ENCODE results near the gene C4orf17.

The C4orf17 gene

GRCh38 chr4:99573735-99574368 lies 63.0 kb downstream of the C4orf17 start:
- no peak overlapping the region for H3K4me3 ChIP-seq
- H3K27ac ChIP-seq: no peak overlapping the region
- TF ChIP-seq Cebpa-rat (IDR thresholded peaks at IDR 0.05): no peak
- H3K4me1 ChIP-seq: no peaks in the 10 kb centered on the region
- H3K9ac ChIP-seq: no peak overlapping the region
- no peaks in the 10 kb centered on the region for H3K27me3 ChIP-seq
- no peaks in the 10 kb centered on the region for H4K20me1 ChIP-seq
- H3K36me3 ChIP-seq: no peaks in the 10 kb centered on the region
- H3K4me2 ChIP-seq: no peak overlapping the region
- H3K9me3 ChIP-seq: no peaks in the 10 kb centered on the region

- Histone ChIP-seq H3K27me3 (no peaks in the 10 kb centered on the region), H4K20me1 (no peaks in the 10 kb centered on the region), H3K4me1 (no peaks in the 10 kb centered on the region), H3K9ac (no peak within 1 kb of the TSS), H3K9me3 (no peaks in the 10 kb centered on the region), H3K36me3 (no peaks in the 10 kb centered on the region), H3K27ac (no peak within 1 kb of the TSS), H3K4me2 (no peak within 1 kb of the TSS), H3K4me3 (no peak within 1 kb of the TSS)
- TF ChIP-seq Cebpa-rat (IDR thresholded peaks at IDR 0.05): no peak
Measured at GRCh38 chr4:99574530-99575324, 63.9 kb downstream of the C4orf17 start, which contains the start of gene MTTP. Gene MTTP (plus strand): TSS chr4:99574824. CDS start chr4:99574910, 86 bp downstream.

GRCh38 chr4:99578714-99579113 lies 67.9 kb downstream of the C4orf17 start:
- H3K9me3 ChIP-seq: no peaks in the 10 kb centered on the region
- no peak overlapping the region for H3K4me2 ChIP-seq
- no peaks in the 10 kb centered on the region for H3K36me3 ChIP-seq
- no peaks in the 10 kb centered on the region for H4K20me1 ChIP-seq
- no peak overlapping the region for H3K9ac ChIP-seq
- no peak overlapping the region for H3K4me3 ChIP-seq
- H3K27ac ChIP-seq: no peak overlapping the region
- no peaks in the 10 kb centered on the region for H3K4me1 ChIP-seq
- no peak for TF ChIP-seq Cebpa-rat (IDR thresholded peaks at IDR 0.05)
- no peaks in the 10 kb centered on the region for H3K27me3 ChIP-seq

- H3K4me1 ChIP-seq: no peaks in the 10 kb centered on the region
- no peak overlapping the region for H3K4me3 ChIP-seq
- H3K9ac ChIP-seq: no peak overlapping the region
- no peaks in the 10 kb centered on the region for H3K36me3 ChIP-seq
- H3K9me3 ChIP-seq: no peaks in the 10 kb centered on the region
- H3K27me3 ChIP-seq: no peaks in the 10 kb centered on the region
- H3K4me2 ChIP-seq: no peak overlapping the region
- no peak overlapping the region for H3K27ac ChIP-seq
- H4K20me1 ChIP-seq: no peaks in the 10 kb centered on the region
- no peak for TF ChIP-seq Cebpa-rat (IDR thresholded peaks at IDR 0.05)
Measured at GRCh38 chr4:99585516-99585915, 74.7 kb downstream of the C4orf17 start.

GRCh38 chr4:99586322-99586721 lies 75.5 kb downstream of the C4orf17 start:
- H3K4me1 ChIP-seq: no peaks in the 10 kb centered on the region
- H3K27ac ChIP-seq: no peak overlapping the region
- H3K4me3 ChIP-seq: no peak overlapping the region
- H3K9ac ChIP-seq: no peak overlapping the region
- H4K20me1 ChIP-seq: no peaks in the 10 kb centered on the region
- no peaks in the 10 kb centered on the region for H3K27me3 ChIP-seq
- no peaks in the 10 kb centered on the region for H3K9me3 ChIP-seq
- no peaks in the 10 kb centered on the region for H3K36me3 ChIP-seq
- TF ChIP-seq Cebpa-rat (IDR thresholded peaks at IDR 0.05): no peak
- no peak overlapping the region for H3K4me2 ChIP-seq

GRCh38 chr4:99586797-99587196 lies 76.0 kb downstream of the C4orf17 start:
- H3K27ac ChIP-seq: no peak overlapping the region
- TF ChIP-seq Cebpa-rat (IDR thresholded peaks at IDR 0.05): no peak
- H3K27me3 ChIP-seq: no peaks in the 10 kb centered on the region
- no peak overlapping the region for H3K4me3 ChIP-seq
- no peaks in the 10 kb centered on the region for H3K9me3 ChIP-seq
- no peaks in the 10 kb centered on the region for H3K4me1 ChIP-seq
- H4K20me1 ChIP-seq: no peaks in the 10 kb centered on the region
- no peak overlapping the region for H3K9ac ChIP-seq
- no peak overlapping the region for H3K4me2 ChIP-seq
- no peaks in the 10 kb centered on the region for H3K36me3 ChIP-seq

GRCh38 chr4:99587309-99587708 lies 76.5 kb downstream of the C4orf17 start:
- Histone ChIP-seq H3K27ac (no peak overlapping the region), H3K4me2 (no peak overlapping the region), H3K9ac (no peak overlapping the region), H3K27me3 (no peaks in the 10 kb centered on the region), H3K36me3 (no peaks in the 10 kb centered on the region), H3K9me3 (no peaks in the 10 kb centered on the region), H3K4me3 (no peak overlapping the region), H3K4me1 (no peaks in the 10 kb centered on the region), H4K20me1 (no peaks in the 10 kb centered on the region)
- TF ChIP-seq Cebpa-rat (IDR thresholded peaks at IDR 0.05): no peak

GRCh38 chr4:99587803-99588202 lies 77.0 kb downstream of the C4orf17 start:
- Histone ChIP-seq H3K4me3 (no peak overlapping the region), H3K4me2 (no peak overlapping the region), H3K27ac (no peak overlapping the region), H3K4me1 (no peaks in the 10 kb centered on the region), H3K9me3 (no peaks in the 10 kb centered on the region), H3K27me3 (no peaks in the 10 kb centered on the region), H4K20me1 (no peaks in the 10 kb centered on the region), H3K9ac (no peak overlapping the region), H3K36me3 (no peaks in the 10 kb centered on the region)
- TF ChIP-seq Cebpa-rat (IDR thresholded peaks at IDR 0.05): no peak

- H3K9ac ChIP-seq: no peak overlapping the region
- no peak for TF ChIP-seq Cebpa-rat (IDR thresholded peaks at IDR 0.05)
- no peaks in the 10 kb centered on the region for H3K9me3 ChIP-seq
Measured at GRCh38 chr4:99591757-99592156, 80.9 kb downstream of the C4orf17 start.

More at GRCh38 chr4:99591757-99592156, 80.9 kb downstream of the C4orf17 start:
- H3K4me3 ChIP-seq: no peak overlapping the region
- no peaks in the 10 kb centered on the region for H3K36me3 ChIP-seq
- no peaks in the 10 kb centered on the region for H4K20me1 ChIP-seq
- no peaks in the 10 kb centered on the region for H3K27me3 ChIP-seq
- no peaks in the 10 kb centered on the region for H3K4me1 ChIP-seq
- no peak overlapping the region for H3K27ac ChIP-seq
- no peak overlapping the region for H3K4me2 ChIP-seq
